A549 (cell line): ENCODE data around the gene IFT43.

Experiments
- CHD2 ChIP-seq: fragments of 150-350 bp; IDR thresholded peaks from 2 replicates; pipeline ENCODE4 v1.6.1; 2014; ENCODE audit warnings: low read length; ENCODE audit not compliant: partially characterized antibody
- HOXB5 ChIP-seq: fragments of 250-450 bp; sonication (Bioruptor Pico); IDR thresholded peaks from 2 replicates; pipeline ENCODE4 v1.5.0; 2020; ENCODE audit warnings: mild to moderate bottlenecking, moderate library complexity
- MAZ ChIP-seq: fragments of 150-350 bp; IDR thresholded peaks from 2 replicates; pipeline ENCODE4 v1.6.1; 2014; ENCODE audit warnings: antibody characterized with exemption, low read depth, low read length, borderline replicate concordance
- POLR2A ChIP-seq: IDR thresholded peaks from 2 replicates; pipeline ENCODE4 v1.6.1; 2012; ENCODE audit warnings: mild to moderate bottlenecking, low read length
- SMC3 ChIP-seq: fragments of >200 bp; sonication (Bioruptor Twin); formaldehyde crosslinking; IDR thresholded peaks from 3 replicates; pipeline ENCODE4 v1.6.1; 2018; ENCODE audit warnings: inconsistent platforms
- TF ChIP-seq, protein P1 (sequence below): fragments of >200 bp; sonication (Bioruptor Twin); formaldehyde crosslinking; IDR thresholded peaks from 3 replicates; pipeline ENCODE4 v1.5.1; 2016

DNA sequence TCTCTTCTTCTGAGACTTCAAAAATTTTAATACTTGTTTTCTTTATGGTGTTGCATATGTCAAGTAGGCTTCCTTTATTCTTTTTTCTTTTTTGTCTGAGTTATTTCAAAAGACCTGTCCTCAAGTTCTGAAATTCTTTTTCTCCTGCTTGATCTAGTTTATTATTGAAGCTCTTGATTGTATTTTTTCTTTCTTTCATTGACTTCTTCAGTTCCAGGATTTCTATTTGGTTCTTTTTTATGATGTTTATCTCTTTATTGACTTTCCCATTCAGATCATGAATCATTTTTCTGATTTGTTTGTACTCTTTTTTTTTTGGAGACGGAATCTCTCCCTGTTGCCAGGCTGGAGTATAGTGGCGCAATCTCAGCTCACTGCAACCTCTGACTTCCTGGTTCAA is 34.1 kb downstream of the IFT43 start:
- TF ChIP-seq SMC3: no peak
- TF ChIP-seq, protein P1, sequence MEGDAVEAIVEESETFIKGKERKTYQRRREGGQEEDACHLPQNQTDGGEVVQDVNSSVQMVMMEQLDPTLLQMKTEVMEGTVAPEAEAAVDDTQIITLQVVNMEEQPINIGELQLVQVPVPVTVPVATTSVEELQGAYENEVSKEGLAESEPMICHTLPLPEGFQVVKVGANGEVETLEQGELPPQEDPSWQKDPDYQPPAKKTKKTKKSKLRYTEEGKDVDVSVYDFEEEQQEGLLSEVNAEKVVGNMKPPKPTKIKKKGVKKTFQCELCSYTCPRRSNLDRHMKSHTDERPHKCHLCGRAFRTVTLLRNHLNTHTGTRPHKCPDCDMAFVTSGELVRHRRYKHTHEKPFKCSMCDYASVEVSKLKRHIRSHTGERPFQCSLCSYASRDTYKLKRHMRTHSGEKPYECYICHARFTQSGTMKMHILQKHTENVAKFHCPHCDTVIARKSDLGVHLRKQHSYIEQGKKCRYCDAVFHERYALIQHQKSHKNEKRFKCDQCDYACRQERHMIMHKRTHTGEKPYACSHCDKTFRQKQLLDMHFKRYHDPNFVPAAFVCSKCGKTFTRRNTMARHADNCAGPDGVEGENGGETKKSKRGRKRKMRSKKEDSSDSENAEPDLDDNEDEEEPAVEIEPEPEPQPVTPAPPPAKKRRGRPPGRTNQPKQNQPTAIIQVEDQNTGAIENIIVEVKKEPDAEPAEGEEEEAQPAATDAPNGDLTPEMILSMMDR: no peak
- TF ChIP-seq MAZ: no peak
- no peak for TF ChIP-seq HOXB5 (CRISPR knock-in tag)
- TF ChIP-seq CHD2: no peak
- TF ChIP-seq POLR2A: no peak
